ENCODE data around the gene OR5K4.

OR5K4 gene

DNA sequence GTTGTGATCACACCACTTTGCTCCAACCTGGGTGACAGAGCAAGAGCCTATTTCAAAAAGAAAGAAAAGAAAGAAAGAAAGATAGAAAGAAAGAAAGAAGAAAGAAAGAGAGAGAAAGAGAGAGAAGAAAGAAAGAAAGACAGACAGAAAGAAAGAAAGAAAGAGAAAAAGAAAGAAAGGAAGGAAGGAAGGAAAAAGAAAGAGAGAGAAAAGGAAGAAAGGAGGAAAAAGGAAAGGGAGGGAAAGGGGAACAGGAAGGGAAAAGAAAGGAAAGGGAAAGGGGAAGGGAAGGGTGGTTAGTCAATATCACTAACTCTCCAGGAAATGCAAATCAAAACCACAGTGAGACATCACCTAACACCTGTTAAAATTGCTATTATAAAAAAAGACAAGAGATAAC lies 18.2 kb downstream of the OR5K4 start:
- no peaks in the 10 kb centered on the region for H3K79me2 ChIP-seq (ENCODE audit: control insufficient read depth, low read length)
- no peak overlapping the region for H3K27ac ChIP-seq (ENCODE audit: low read depth, low read length)
- no peaks in the 10 kb centered on the region for H3K9me2 ChIP-seq (replicated peaks; ENCODE audit: control insufficient read depth, low read length)
- H3K4me1 ChIP-seq (ENCODE audit: control insufficient read depth, low read length): peaks cover 8% of the 10 kb centered on the region
- H3F3A ChIP-seq (ENCODE audit: control insufficient read depth, insufficient read depth): no peaks in the 10 kb centered on the region
- TF ChIP-seq EZH2phosphoT487 (IDR thresholded peaks at IDR 0.05; ENCODE audit: borderline replicate concordance, low read length): no peak
- no peak overlapping the region for H3K4me2 ChIP-seq (ENCODE audit: low read length)
- H3K36me3 ChIP-seq (ENCODE audit: control insufficient read depth, low read length): no peaks in the 10 kb centered on the region
- H3K27me3 ChIP-seq (ENCODE audit: control insufficient read depth, low read length): no peaks in the 10 kb centered on the region
- H4K20me1 ChIP-seq (ENCODE audit: control insufficient read depth, insufficient read depth, low read depth, low read length): no peaks in the 10 kb centered on the region
- H3K9me3 ChIP-seq (ENCODE audit: control insufficient read depth, insufficient read depth, low read length): no peaks in the 10 kb centered on the region
- H3K4me3 ChIP-seq (ENCODE audit: low read length): no peak overlapping the region

DNA sequence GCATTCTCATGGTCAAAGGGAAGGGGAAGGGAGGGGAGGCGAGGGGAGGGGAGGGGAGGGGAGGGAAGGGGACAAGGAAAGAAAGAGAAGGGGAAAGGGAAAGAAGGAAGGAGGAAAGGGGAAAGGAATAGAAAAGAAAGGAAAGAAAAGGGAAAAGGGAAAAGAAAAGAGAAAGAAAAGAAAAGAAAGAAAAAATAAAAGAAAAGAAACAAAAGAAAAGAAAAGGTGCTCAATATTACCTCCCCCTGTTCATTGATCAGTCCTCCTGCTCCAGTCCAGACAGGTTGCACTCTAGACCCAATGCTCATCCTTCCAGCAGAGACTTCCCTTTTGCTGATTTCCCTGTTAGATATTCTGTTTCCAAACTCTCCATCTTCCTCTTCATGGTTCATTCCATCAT lies 18.8 kb downstream of the OR5K4 start:
- no peak overlapping the region for H3K4me3 ChIP-seq (ENCODE audit: low read length)
- no peak overlapping the region for H3K4me2 ChIP-seq (ENCODE audit: low read length)
- H3K79me2 ChIP-seq (ENCODE audit: control insufficient read depth, low read length): no peaks in the 10 kb centered on the region
- no peak overlapping the region for H3K27ac ChIP-seq (ENCODE audit: low read depth, low read length)
- no peaks in the 10 kb centered on the region for H4K20me1 ChIP-seq (ENCODE audit: control insufficient read depth, insufficient read depth, low read depth, low read length)
- no peaks in the 10 kb centered on the region for H3K36me3 ChIP-seq (ENCODE audit: control insufficient read depth, low read length)
- H3K9me3 ChIP-seq (ENCODE audit: control insufficient read depth, insufficient read depth, low read length): no peaks in the 10 kb centered on the region
- no peaks in the 10 kb centered on the region for H3K27me3 ChIP-seq (ENCODE audit: control insufficient read depth, low read length)
- no peaks in the 10 kb centered on the region for H3F3A ChIP-seq (ENCODE audit: control insufficient read depth, insufficient read depth)
- no peaks in the 10 kb centered on the region for H3K9me2 ChIP-seq (replicated peaks; ENCODE audit: control insufficient read depth, low read length)
- no peak for TF ChIP-seq EZH2phosphoT487 (IDR thresholded peaks at IDR 0.05; ENCODE audit: borderline replicate concordance, low read length)
- TF ChIP-seq, protein P1, sequence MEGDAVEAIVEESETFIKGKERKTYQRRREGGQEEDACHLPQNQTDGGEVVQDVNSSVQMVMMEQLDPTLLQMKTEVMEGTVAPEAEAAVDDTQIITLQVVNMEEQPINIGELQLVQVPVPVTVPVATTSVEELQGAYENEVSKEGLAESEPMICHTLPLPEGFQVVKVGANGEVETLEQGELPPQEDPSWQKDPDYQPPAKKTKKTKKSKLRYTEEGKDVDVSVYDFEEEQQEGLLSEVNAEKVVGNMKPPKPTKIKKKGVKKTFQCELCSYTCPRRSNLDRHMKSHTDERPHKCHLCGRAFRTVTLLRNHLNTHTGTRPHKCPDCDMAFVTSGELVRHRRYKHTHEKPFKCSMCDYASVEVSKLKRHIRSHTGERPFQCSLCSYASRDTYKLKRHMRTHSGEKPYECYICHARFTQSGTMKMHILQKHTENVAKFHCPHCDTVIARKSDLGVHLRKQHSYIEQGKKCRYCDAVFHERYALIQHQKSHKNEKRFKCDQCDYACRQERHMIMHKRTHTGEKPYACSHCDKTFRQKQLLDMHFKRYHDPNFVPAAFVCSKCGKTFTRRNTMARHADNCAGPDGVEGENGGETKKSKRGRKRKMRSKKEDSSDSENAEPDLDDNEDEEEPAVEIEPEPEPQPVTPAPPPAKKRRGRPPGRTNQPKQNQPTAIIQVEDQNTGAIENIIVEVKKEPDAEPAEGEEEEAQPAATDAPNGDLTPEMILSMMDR (IDR thresholded peaks at IDR 0.05; ENCODE audit: low read depth, low read length, poor library complexity, severe bottlenecking): no peak
- H3K4me1 ChIP-seq (ENCODE audit: control insufficient read depth, low read length): peaks cover 8% of the 10 kb centered on the region

DNA sequence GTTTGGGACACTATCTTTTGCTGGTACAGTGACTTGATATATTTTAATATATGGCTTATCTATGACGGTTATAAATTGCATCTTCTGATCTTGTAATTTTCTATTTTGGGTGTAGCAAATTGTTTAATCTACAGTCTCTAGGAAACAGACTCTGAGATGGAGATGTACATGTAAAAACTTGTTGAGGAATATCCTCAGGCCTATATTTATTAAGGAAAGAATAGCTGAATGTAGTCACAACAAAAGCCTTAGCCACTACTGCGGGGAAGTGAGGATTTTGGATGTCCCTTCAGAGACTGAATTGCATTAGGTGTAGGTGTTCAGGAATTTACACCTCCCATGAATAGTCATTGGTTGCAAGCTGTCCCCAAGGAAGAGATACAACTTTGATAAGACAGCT lies 23.0 kb downstream of the OR5K4 start:
- Histone ChIP-seq H3K27me3 (ENCODE audit: control insufficient read depth, low read length) (no peaks in the 10 kb centered on the region), H3K4me1 (ENCODE audit: control insufficient read depth, low read length) (peaks cover 6% of the 10 kb centered on the region), H3F3A (ENCODE audit: control insufficient read depth, insufficient read depth) (no peaks in the 10 kb centered on the region), H3K4me2 (ENCODE audit: low read length) (no peak overlapping the region), H3K9me3 (ENCODE audit: control insufficient read depth, insufficient read depth, low read length) (no peaks in the 10 kb centered on the region), H3K9me2 (replicated peaks; ENCODE audit: control insufficient read depth, low read length) (no peaks in the 10 kb centered on the region), H4K20me1 (ENCODE audit: control insufficient read depth, insufficient read depth, low read depth, low read length) (no peaks in the 10 kb centered on the region), H3K36me3 (ENCODE audit: control insufficient read depth, low read length) (no peaks in the 10 kb centered on the region), H3K4me3 (ENCODE audit: low read length) (no peak overlapping the region), H3K79me2 (ENCODE audit: control insufficient read depth, low read length) (no peaks in the 10 kb centered on the region), H3K27ac (ENCODE audit: low read depth, low read length) (no peak overlapping the region)
- TF ChIP-seq, protein P1 (IDR thresholded peaks at IDR 0.05; ENCODE audit: low read depth, low read length, poor library complexity, severe bottlenecking): no peak
- TF ChIP-seq EZH2phosphoT487 (IDR thresholded peaks at IDR 0.05; ENCODE audit: borderline replicate concordance, low read length): no peak

DNA sequence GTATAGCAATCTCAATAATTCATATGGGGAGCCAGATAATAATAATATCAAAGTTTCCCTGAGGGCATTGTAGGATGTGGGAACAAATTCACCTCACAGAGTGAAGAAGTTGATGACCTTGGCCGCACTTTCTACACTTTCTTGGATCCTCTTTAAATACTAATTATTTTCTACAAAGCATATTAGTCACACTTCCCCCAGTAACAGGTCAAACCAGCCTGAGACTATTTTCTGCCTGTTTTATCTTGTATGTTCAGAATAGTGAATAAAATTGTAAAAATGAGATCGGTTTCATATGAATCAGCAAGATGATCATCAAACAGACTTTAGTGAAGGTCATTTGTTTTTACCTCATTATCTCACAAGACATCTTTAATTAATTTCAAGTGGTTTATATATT lies 34.5 kb downstream of the OR5K4 start:
- H3F3A ChIP-seq (ENCODE audit: control insufficient read depth, insufficient read depth): no peaks in the 10 kb centered on the region
- no peaks in the 10 kb centered on the region for H4K20me1 ChIP-seq (ENCODE audit: control insufficient read depth, insufficient read depth, low read depth, low read length)
- H3K36me3 ChIP-seq (ENCODE audit: control insufficient read depth, low read length): no peaks in the 10 kb centered on the region
- no peaks in the 10 kb centered on the region for H3K9me2 ChIP-seq (replicated peaks; ENCODE audit: control insufficient read depth, low read length)
- peaks cover 8% of the 10 kb centered on the region for H3K4me1 ChIP-seq (ENCODE audit: control insufficient read depth, low read length)
- no peak overlapping the region for H3K4me3 ChIP-seq (ENCODE audit: low read length)
- H3K27ac ChIP-seq (ENCODE audit: low read depth, low read length): no peak overlapping the region
- H3K4me2 ChIP-seq (ENCODE audit: low read length): no peak overlapping the region
- no peaks in the 10 kb centered on the region for H3K79me2 ChIP-seq (ENCODE audit: control insufficient read depth, low read length)
- TF ChIP-seq EZH2phosphoT487 (IDR thresholded peaks at IDR 0.05; ENCODE audit: borderline replicate concordance, low read length): no peak
- TF ChIP-seq, protein P1 (IDR thresholded peaks at IDR 0.05; ENCODE audit: low read depth, low read length, poor library complexity, severe bottlenecking): no peak
- no peaks in the 10 kb centered on the region for H3K9me3 ChIP-seq (ENCODE audit: control insufficient read depth, insufficient read depth, low read length)
- no peaks in the 10 kb centered on the region for H3K27me3 ChIP-seq (ENCODE audit: control insufficient read depth, low read length)
